ENCODE results near the gene MALT1. TPM values are rescaled to one million over a fixed set of nuclear protein-coding genes. Genes with fewer than 3 reads are reported as not detected.

The MALT1 gene
- total and polyA plus RNA-seq, 2 experiments from 2014 or later, result 5.2 to 18.8 TPM

GRCh38 chr18:58674159-58674558 is 2.9 kb downstream of the MALT1 start:
- no peaks in the 10 kb centered on the region for H3K27me3 ChIP-seq (ENCODE audit: insufficient read depth)
- no peaks in the 10 kb centered on the region; the same call in 1 of the 2 replicates for H4K20me1 ChIP-seq (replicated peaks; ENCODE audit: insufficient read depth)
- H3K4me3 Mint-ChIP-seq, result no peak overlapping the region
- H3K4me1 ChIP-seq (ENCODE audit: insufficient read depth), result peaks cover 22% of the 10 kb centered on the region
- TF ChIP-seq ETS1 (IDR thresholded peaks at IDR 0.05) (no peak), POLR2AphosphoS5 (IDR thresholded peaks at IDR 0.05; ENCODE audit: low read depth) (no peak), EZH2phosphoT487 (IDR thresholded peaks at IDR 0.05; ENCODE audit: unreplicated experiment) (no peak), NANOG (IDR thresholded peaks at IDR 0.05; ENCODE audit: borderline replicate concordance) (no peak), ZNF114 (CRISPR knock-in tag; IDR thresholded peaks at IDR 0.05) (no peak), ZNF462 (CRISPR knock-in tag; IDR thresholded peaks at IDR 0.05) (no peak), CTCF (conservative IDR thresholded peaks at IDR 0.05; ENCODE audit: low read depth in 2 of 2) (no peak), CREB1 (CRISPR knock-in tag; IDR thresholded peaks at IDR 0.05; ENCODE audit: low read depth) (no peak)
- no peak overlapping the region for H3K27ac ChIP-seq (ENCODE audit: low read depth)
- H2AFZ ChIP-seq, result no peak overlapping the region
- H3K9me2 ChIP-seq (ENCODE audit: insufficient read depth), result no peaks in the 10 kb centered on the region
- no peaks in the 10 kb centered on the region for H3K9me3 Mint-ChIP-seq
- DNase-seq (ENCODE audit: low spot score), result no peak
- H3K79me2 ChIP-seq (replicated peaks; ENCODE audit: insufficient read depth), result peaks cover 48% of the 10 kb centered on the region
- H3K4me2 ChIP-seq, result no peak overlapping the region
- no peaks in the 10 kb centered on the region; the same call in 2 of the 3 replicates for H3K36me3 Mint-ChIP-seq (ENCODE audit: low read depth)
- H3F3A ChIP-seq (replicated peaks; ENCODE audit: low read depth), result peaks cover 15% of the 10 kb centered on the region
- peaks cover 21% of the 10 kb centered on the region for H3K4me1 Mint-ChIP-seq
- H3K27me3 Mint-ChIP-seq (ENCODE audit: insufficient read depth, low read depth, poor library complexity), result peaks cover 11% of the 10 kb centered on the region
- H3K36me3 ChIP-seq (ENCODE audit: insufficient read depth), result no peaks in the 10 kb centered on the region
- ATAC-seq, result no peak
- H3K27ac Mint-ChIP-seq, result no peak overlapping the region
- H3K4me3 ChIP-seq, result no peak overlapping the region
